ENCODE data around the gene HNF1A. TPM values are rescaled to one million over a fixed set of nuclear protein-coding genes. Genes with fewer than 3 reads are reported as not detected.

HNF1A gene
- total and polyA plus RNA-seq, 2 of the 4 experiments (the other 2 are of a cell fraction) = under 0.01 TPM; not detected in 1

DNA sequence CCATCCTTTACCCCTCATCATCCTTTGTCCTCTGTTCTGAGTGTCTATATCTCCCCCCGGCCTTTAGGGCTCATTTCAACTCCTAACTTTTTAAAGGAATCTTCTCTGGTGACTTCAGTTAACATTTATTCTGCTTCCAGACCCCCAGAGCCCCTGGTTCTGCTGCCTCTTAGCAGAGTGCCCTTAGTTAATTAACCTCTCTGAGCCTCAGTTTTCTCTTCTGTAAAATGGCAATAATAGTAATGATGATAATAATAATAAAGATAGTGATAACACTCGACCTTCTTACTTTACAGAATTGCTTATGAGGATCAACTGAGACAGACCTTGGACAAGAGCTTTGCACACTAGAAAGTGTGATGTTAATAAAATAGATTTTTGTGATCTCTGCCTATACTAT, 44.4 kb downstream of the HNF1A start:
- Histone ChIP-seq H3K23ac (ENCODE audit: low read depth, low read length) (no peak overlapping the region), H4K91ac (ENCODE audit: insufficient read depth, low read depth, low read length) (no peak overlapping the region), H2BK5ac (ENCODE audit: low read depth, low read length, poor library complexity, severe bottlenecking) (no peak overlapping the region), H3K4me3 (ENCODE audit: insufficient read depth, low read depth, low read length) (no peak overlapping the region), H2AK5ac (ENCODE audit: low read depth, low read length) (no peak overlapping the region), H3K4me2 (ENCODE audit: low read depth, low read length) (no peak overlapping the region), H3K9me1 (ENCODE audit: insufficient read depth, low read length) (no peaks in the 10 kb centered on the region), H2AK9ac (replicated peaks; ENCODE audit: low read depth, low read length, poor library complexity) (no peak overlapping the region), H3K27me3 (ENCODE audit: control insufficient read depth, insufficient read depth, low read length) (peaks cover 22% of the 10 kb centered on the region), H3K18ac (ENCODE audit: low read depth, low read length) (no peak overlapping the region), H3K79me1 (ENCODE audit: low read depth in 1 of 2, low read length in 2 of 2) (no peaks in the 10 kb centered on the region), H3K9me3 (ENCODE audit: control insufficient read depth, insufficient read depth, low read length) (no peaks in the 10 kb centered on the region), H3K9ac (ENCODE audit: low read depth, low read length) (no peak overlapping the region), H4K20me1 (ENCODE audit: insufficient read depth, low read length) (no peaks in the 10 kb centered on the region), H4K5ac (ENCODE audit: low read depth, low read length) (no peak overlapping the region), H4K8ac (ENCODE audit: low read depth in 2 of 2, low read length in 2 of 2) (no peak overlapping the region), H3K36me3 (ENCODE audit: control insufficient read depth, insufficient read depth, low read length) (no peaks in the 10 kb centered on the region), H3K4ac (ENCODE audit: low read depth, low read length) (no peak overlapping the region), H2BK120ac (ENCODE audit: low read depth, low read length) (no peak overlapping the region), H2BK15ac (ENCODE audit: low read depth, low read length) (no peak overlapping the region), H2AFZ (replicated peaks; ENCODE audit: low read length, poor library complexity) (no peak overlapping the region), H3K56ac (ENCODE audit: extremely low read depth, insufficient read depth, low read length) (no peak overlapping the region), H2BK20ac (ENCODE audit: low read depth, low read length) (no peak overlapping the region), H3K27ac (ENCODE audit: insufficient read depth, low read length) (no peak overlapping the region), H3K4me1 (ENCODE audit: control insufficient read depth, insufficient read depth, low read length) (no peaks in the 10 kb centered on the region), H3K14ac (replicated peaks; ENCODE audit: low read depth, low read length) (no peak overlapping the region)
- CTCF ChIA-PET = no interaction called here
- TF ChIP-seq MAZ (IDR thresholded peaks at IDR 0.05; ENCODE audit: borderline replicate concordance, low read depth, low read length) (no peak), NFE2L2 (IDR thresholded peaks at IDR 0.05; ENCODE audit: low read depth, low read length) (no peak), BHLHE40 (IDR thresholded peaks at IDR 0.05; ENCODE audit: low read depth, low read length) (no peak), CEBPB (IDR thresholded peaks at IDR 0.05; ENCODE audit: low read depth, low read length) (no peak), POLR2A (IDR thresholded peaks at IDR 0.05; ENCODE audit: low read depth, low read length) (no peak), RFX5 (IDR thresholded peaks at IDR 0.05; ENCODE audit: low read depth, low read length) (no peak)
- ATAC-seq (ENCODE audit: low read depth) (no peak), DNase-seq (no peak)
- no CpG with 5 or more reads among the region's 2 CpGs for WGBS, 2 experiments (ENCODE audit: extremely low coverage in 2 of 2, insufficient read length in 1 of 2)
- dilution Hi-C loops (cut with HindIII; ENCODE audit: low sequenced_read_pairs, unreplicated experiment) (no loop called here), intact Hi-C loops (cut with micrococcal nuclease) (no loop called here), in situ Hi-C loops (cut with MboI; ENCODE audit: low sequenced_read_pairs) (no loop called here)
- POLR2A ChIA-PET (ENCODE audit: unreplicated experiment) = no interaction called here
- BruUV-seq (replicated peaks) = no TSS peak

Data from IMR-90 (cell line).